H9 (cell line): ENCODE results near the gene GABBR2. TPM values are rescaled to one million over a fixed set of nuclear protein-coding genes. Genes with fewer than 3 reads are reported as not detected.

Experiments used
- DNase-seq: peaks from one replicate; pipeline ENCODE4 v3.0.0-alpha.2; 2017
- H2AFZ ChIP-seq: one replicate; pipeline ENCODE4 v1.6.1; 2013; ENCODE audit warnings: mild to moderate bottlenecking, low read length, control low read depth, moderate library complexity
- H2AK5ac ChIP-seq: 2 replicates; pipeline ENCODE4 v1.6.1; 2013; ENCODE audit warnings: low read length, control low read depth, mixed read lengths; ENCODE audit not compliant: insufficient read length
- H2BK120ac ChIP-seq: one replicate; pipeline ENCODE4 v1.6.1; 2013; ENCODE audit warnings: low read depth, mild to moderate bottlenecking, low read length, control low read depth, inconsistent platforms; ENCODE audit not compliant: poor library complexity, severe bottlenecking
- H2BK12ac ChIP-seq: 2 replicates; pipeline ENCODE4 v1.6.1; 2013; ENCODE audit warnings: low read length, control low read depth, mixed read lengths, low read depth; ENCODE audit not compliant: insufficient read length
- H2BK15ac ChIP-seq: 2 replicates; pipeline ENCODE4 v1.6.1; 2013; ENCODE audit warnings: low read depth, low read length, control low read depth
- H2BK20ac ChIP-seq: one replicate; pipeline ENCODE4 v1.6.1; 2013; ENCODE audit warnings: low read depth, mild to moderate bottlenecking, low read length, control low read depth, inconsistent platforms; ENCODE audit not compliant: poor library complexity, severe bottlenecking
- H2BK5ac ChIP-seq: 2 replicates; pipeline ENCODE4 v1.6.1; 2013; ENCODE audit warnings: low read length, control low read depth, mixed read lengths; ENCODE audit not compliant: insufficient read length
- H3K14ac ChIP-seq: 2 replicates; pipeline ENCODE4 v1.6.1; 2013; ENCODE audit warnings: low read length, control low read depth; ENCODE audit not compliant: insufficient read depth
- H3K18ac ChIP-seq: 2 replicates; pipeline ENCODE4 v1.6.1; 2013; ENCODE audit warnings: low read depth, mild to moderate bottlenecking, mixed read lengths, low read length, control low read depth; ENCODE audit not compliant: insufficient read length
- H3K23ac ChIP-seq: 2 replicates; pipeline ENCODE4 v1.6.1; 2013; ENCODE audit warnings: low read length, control low read depth, mixed read lengths, low read depth; ENCODE audit not compliant: insufficient read length
- H3K23me2 ChIP-seq: 2 replicates; pipeline ENCODE4 v1.6.1; 2013; ENCODE audit warnings: low read depth, mild to moderate bottlenecking, mixed read lengths, low read length, control low read depth; ENCODE audit not compliant: insufficient read length, poor library complexity, severe bottlenecking
- H3K27ac ChIP-seq: 2 replicates; pipeline ENCODE4 v1.5.1; 2013; ENCODE audit warnings: low read length, control low read depth, mixed read lengths, low read depth; ENCODE audit not compliant: insufficient read length
- H3K27me3 ChIP-seq: 2 replicates; pipeline ENCODE4 v1.6.1; 2013; ENCODE audit warnings: low read length, control low read depth, inconsistent platforms; ENCODE audit not compliant: insufficient read depth
- H3K4ac ChIP-seq: 2 replicates; pipeline ENCODE4 v1.6.1; 2013; ENCODE audit warnings: low read depth, mild to moderate bottlenecking, control low read depth, inconsistent platforms, low read length, moderate library complexity
- H3K4me1 ChIP-seq: 2 replicates; pipeline ENCODE4 v1.6.1; 2013; ENCODE audit warnings: low read length, control low read depth, inconsistent platforms; ENCODE audit not compliant: insufficient read depth
- H3K4me2 ChIP-seq: 2 replicates; pipeline ENCODE4 v1.6.1; 2013; ENCODE audit warnings: low read length, control low read depth, mixed read lengths; ENCODE audit not compliant: insufficient read length, insufficient read depth
- H3K56ac ChIP-seq: 2 replicates; pipeline ENCODE4 v1.6.1; 2013; ENCODE audit warnings: low read depth, mild to moderate bottlenecking, mixed read lengths, low read length, control low read depth; ENCODE audit not compliant: insufficient read length
- H3K79me1 ChIP-seq: 2 replicates; pipeline ENCODE4 v1.6.1; 2013; ENCODE audit warnings: low read depth, mild to moderate bottlenecking, moderate library complexity, low read length, control low read depth, inconsistent platforms; ENCODE audit not compliant: insufficient read depth, poor library complexity, severe bottlenecking
- H3K79me2 ChIP-seq: 2 replicates; pipeline ENCODE4 v1.6.1; 2013; ENCODE audit warnings: low read length, control low read depth, inconsistent platforms; ENCODE audit not compliant: insufficient read depth
- H3K9ac ChIP-seq: 2 replicates; pipeline ENCODE4 v1.6.1; 2013; ENCODE audit warnings: low read length, control low read depth, mixed read lengths; ENCODE audit not compliant: insufficient read length; ENCODE audit errors: extremely low read depth
- H3K9me3 ChIP-seq: one replicate; pipeline ENCODE4 v1.6.1; 2013; ENCODE audit warnings: low read depth, low read length, inconsistent platforms; ENCODE audit not compliant: control insufficient read depth
- H3T11ph ChIP-seq: one replicate; pipeline ENCODE4 v1.6.1; 2013; ENCODE audit warnings: mild to moderate bottlenecking, low read length, control low read depth, inconsistent platforms
- H4K20me1 ChIP-seq: one replicate; pipeline ENCODE4 v1.6.1; 2013; ENCODE audit not compliant: control insufficient read depth, insufficient read length, insufficient read depth
- H4K5ac ChIP-seq: 2 replicates; pipeline ENCODE4 v1.6.1; 2013; ENCODE audit warnings: low read depth, mild to moderate bottlenecking, mixed read lengths, low read length, control low read depth; ENCODE audit not compliant: insufficient read length
- H4K8ac ChIP-seq: replicated peaks from 2 replicates; pipeline ENCODE4 v1.6.1; 2013; ENCODE audit warnings: low read length, control low read depth, mixed read lengths, low read depth; ENCODE audit not compliant: insufficient read length
- H4K91ac ChIP-seq: 2 replicates; pipeline ENCODE4 v1.6.1; 2013; ENCODE audit warnings: low read depth, mild to moderate bottlenecking, moderate library complexity, mixed read lengths, low read length, control low read depth; ENCODE audit not compliant: insufficient read length
- H3K27ac Mint-ChIP-seq, 3 experiments: 2 replicates in 2 of 3; 3 replicates in 1 of 3; pipeline ENCODE4 v1.8.0; 2020 to 2021; ENCODE audit warnings: mixed read lengths in 3 of 3, mild to moderate bottlenecking in 1 of 3, moderate library complexity in 1 of 3
- H3K27me3 Mint-ChIP-seq: 2 replicates; pipeline ENCODE4 v1.8.0; 2021; ENCODE audit warnings: low read depth, mild to moderate bottlenecking, moderate library complexity, mixed read lengths
- H3K36me3 Mint-ChIP-seq, 3 experiments: 2 replicates in 2 of 3; 3 replicates in 1 of 3; pipeline ENCODE4 v1.8.0; 2020 to 2021; ENCODE audit warnings: low read depth in 3 of 3, mixed read lengths in 3 of 3; ENCODE audit not compliant: insufficient read depth in 1 of 3
- H3K4me1 Mint-ChIP-seq, 2 experiments: 2 replicates each; pipeline ENCODE4 v1.8.0; 2020; ENCODE audit warnings: mixed read lengths in 2 of 2
- H3K4me3 Mint-ChIP-seq, 2 experiments: 2 replicates in 1 of 2; 3 replicates in 1 of 2; pipeline ENCODE4 v1.8.0; 2020 to 2021; ENCODE audit warnings: mild to moderate bottlenecking in 2 of 2, mixed read lengths in 2 of 2, moderate library complexity in 1 of 2
- H3K9me3 Mint-ChIP-seq, 2 experiments: 2 replicates in 1 of 2; 3 replicates in 1 of 2; pipeline ENCODE4 v1.8.0; 2020; ENCODE audit warnings: mild to moderate bottlenecking in 2 of 2, mixed read lengths in 2 of 2, moderate library complexity in 1 of 2
- WGBS: extraction: QIAGEN DNeasy Blood & Tissue Kit; methylation state at CpG from one replicate; pipeline ENCODE4 v1.1.7; 2013; ENCODE audit warnings: missing lambda C conversion rate, low lambda C conversion rate, mixed read lengths; ENCODE audit not compliant: insufficient read length; ENCODE audit errors: extremely low coverage; 5-methylcytosine and 5-hydroxymethylcytosine counted together
- total RNA-seq: library from RNA; stranded (reverse); gene quantifications from 2 replicates; pipeline ENCODE4 v1.2.1, GENCODE V29; 2021
- TF ChIP-seq, protein P1 (sequence below): fragments of 200-600 bp; sonication (generic); conservative IDR thresholded peaks from 3 replicates; pipeline ENCODE4 v1.8.0; 2021; ENCODE audit warnings: antibody characterized with exemption, mild to moderate bottlenecking

Gene GABBR2
- total RNA-seq, 1 experiment from 2014 or later = 0.66 TPM

GRCh38 chr9:98272083-98272482, 436.7 kb downstream of the GABBR2 start:
- Histone ChIP-seq H2AK5ac (no peak overlapping the region), H2BK12ac (no peak overlapping the region), H3K56ac (no peak overlapping the region), H3K9me3 (no peaks in the 10 kb centered on the region), H3K4ac (no peak overlapping the region), H3K79me1 (no peaks in the 10 kb centered on the region), H2BK120ac (no peak overlapping the region), H3K14ac (no peak overlapping the region), H3K23me2 (no peaks in the 10 kb centered on the region), H3K4me2 (no peak overlapping the region), H3T11ph (no peak overlapping the region), H4K5ac (no peak overlapping the region), H3K27me3 (no peaks in the 10 kb centered on the region), H3K18ac (no peak overlapping the region), H4K91ac (no peak overlapping the region), H4K20me1 (no peaks in the 10 kb centered on the region), H3K9ac (no peak overlapping the region), H3K79me2 (no peaks in the 10 kb centered on the region), H2BK20ac (no peak overlapping the region), H2BK5ac (no peak overlapping the region), H2AFZ (no peak overlapping the region), H4K8ac (no peak overlapping the region), H3K27ac (no peak overlapping the region), H3K23ac (no peak overlapping the region), H2BK15ac (no peak overlapping the region), H3K4me1 (peaks cover 4% of the 10 kb centered on the region; the same call in 1 of the 2 replicates)
- Mint-ChIP-seq H3K27ac (no peak overlapping the region), H3K4me1 (peaks cover 47 to 55% of the 10 kb centered on the region in 2 experiments), H3K36me3 (no peaks in the 10 kb centered on the region), H3K4me3 (no peak overlapping the region), H3K9me3 (no peaks in the 10 kb centered on the region), H3K27me3 (no peaks in the 10 kb centered on the region; the same call in none of the 2 replicates)
- TF ChIP-seq, protein P1, sequence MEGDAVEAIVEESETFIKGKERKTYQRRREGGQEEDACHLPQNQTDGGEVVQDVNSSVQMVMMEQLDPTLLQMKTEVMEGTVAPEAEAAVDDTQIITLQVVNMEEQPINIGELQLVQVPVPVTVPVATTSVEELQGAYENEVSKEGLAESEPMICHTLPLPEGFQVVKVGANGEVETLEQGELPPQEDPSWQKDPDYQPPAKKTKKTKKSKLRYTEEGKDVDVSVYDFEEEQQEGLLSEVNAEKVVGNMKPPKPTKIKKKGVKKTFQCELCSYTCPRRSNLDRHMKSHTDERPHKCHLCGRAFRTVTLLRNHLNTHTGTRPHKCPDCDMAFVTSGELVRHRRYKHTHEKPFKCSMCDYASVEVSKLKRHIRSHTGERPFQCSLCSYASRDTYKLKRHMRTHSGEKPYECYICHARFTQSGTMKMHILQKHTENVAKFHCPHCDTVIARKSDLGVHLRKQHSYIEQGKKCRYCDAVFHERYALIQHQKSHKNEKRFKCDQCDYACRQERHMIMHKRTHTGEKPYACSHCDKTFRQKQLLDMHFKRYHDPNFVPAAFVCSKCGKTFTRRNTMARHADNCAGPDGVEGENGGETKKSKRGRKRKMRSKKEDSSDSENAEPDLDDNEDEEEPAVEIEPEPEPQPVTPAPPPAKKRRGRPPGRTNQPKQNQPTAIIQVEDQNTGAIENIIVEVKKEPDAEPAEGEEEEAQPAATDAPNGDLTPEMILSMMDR = no peak
- DNase-seq = no peak
- WGBS = no CpG with 5 or more reads among the region's 3 CpGs
